Coronary artery (tissue), 2 donors: ENCODE results near the gene SMIM1.

Source experiments
- DNase-seq: peaks from one replicate; pipeline ENCODE4 v3.0.0-alpha.2; 2017; ENCODE audit warnings: low spot score
- H3K27ac ChIP-seq, 2 donors: fragments of 200-600 bp; sonication (generic); one replicate each; pipeline ENCODE4 v1.5.1; 2016 to 2019
- H3K4me3 ChIP-seq: fragments of 200-600 bp; sonication (generic); 2 replicates; pipeline ENCODE4 v1.5.1; 2016; ENCODE audit warnings: mild to moderate bottlenecking, moderate library complexity
- CTCF ChIP-seq: fragments of 200-600 bp; sonication (generic); IDR thresholded peaks from one replicate; pipeline ENCODE4 v1.5.1; 2019; ENCODE audit warnings: antibody characterized with exemption

SMIM1 gene

GRCh38 chr1:3817138-3817740 lies 44.7 kb downstream of the SMIM1 start:
- no peak overlapping the region for H3K27ac ChIP-seq
- TF ChIP-seq CTCF = no peak
- DNase-seq = no peak
- no peak overlapping the region for H3K4me3 ChIP-seq

GRCh38 chr1:3817821-3818597 lies 45.5 kb downstream of the SMIM1 start:
- no peak for DNase-seq
- H3K4me3 ChIP-seq = no peak overlapping the region
- no peak overlapping the region for H3K27ac ChIP-seq
- TF ChIP-seq CTCF = no peak

GRCh38 chr1:3819771-3820200 lies 47.2 kb downstream of the SMIM1 start:
- H3K27ac ChIP-seq = no peak overlapping the region
- no peak for TF ChIP-seq CTCF
- DNase-seq = no peak
- H3K4me3 ChIP-seq = no peak overlapping the region

GRCh38 chr1:3820316-3820715 lies 47.8 kb downstream of the SMIM1 start:
- no peak overlapping the region for H3K4me3 ChIP-seq
- DNase-seq = no peak
- TF ChIP-seq CTCF = no peak

GRCh38 chr1:3821004-3821403 lies 48.5 kb downstream of the SMIM1 start:
- Histone ChIP-seq H3K27ac (no peak overlapping the region), H3K4me3 (no peak overlapping the region)
- TF ChIP-seq CTCF = no peak
- DNase-seq = no peak

More at GRCh38 chr1:3820316-3820715, 47.8 kb downstream of the SMIM1 start:
- no peak overlapping the region for H3K27ac ChIP-seq

GRCh38 chr1:3821447-3821846 lies 48.9 kb downstream of the SMIM1 start:
- no peak for DNase-seq
- Histone ChIP-seq H3K27ac (no peak overlapping the region), H3K4me3 (no peak overlapping the region)
- no peak for TF ChIP-seq CTCF

GRCh38 chr1:3821908-3822307 lies 49.4 kb downstream of the SMIM1 start:
- no peak overlapping the region for H3K4me3 ChIP-seq
- no peak for TF ChIP-seq CTCF
- H3K27ac ChIP-seq = no peak overlapping the region
- DNase-seq = no peak
